PC-9 (cell line): ENCODE data around the gene PNKP. TPM values are rescaled to one million over a fixed set of nuclear protein-coding genes. Genes with fewer than 3 reads are reported as not detected.

Source experiments
- BruUV-seq: library from RNA; stranded (reverse); fragments of 400-500 nt; replicated peaks from 2 replicates; lab custom pipeline; 2021; lab: Mats Ljungman, UMichigan
- CTCF ChIA-PET: fragments of 300-600 bp; sonication (Branson Sonifier 250); formaldehyde crosslinking; loops from one replicate; lab custom pipeline; 2022; ENCODE audit warnings: antibody characterized with exemption; lab: Charles Lee
- POLR2A ChIA-PET: fragments of 300-600 bp; sonication (Branson Sonifier 250); formaldehyde crosslinking; loops from one replicate; lab custom pipeline; 2022; ENCODE audit warnings: antibody characterized with exemption; ENCODE audit not compliant: unreplicated experiment; lab: Charles Lee
- DNase-seq, 2 experiments: peaks; one replicate each; pipeline versions ENCODE4 v3.0.0 to v3.0.0-alpha.2; 2015 to 2022; ENCODE audit warnings: mixed read lengths in 1 of 2
- H2AFZ ChIP-seq: fragments of 200-600 bp; sonication (generic); 2 replicates; pipeline ENCODE4 v1.8.1; 2017; ENCODE audit warnings: antibody characterized with exemption
- H3F3A ChIP-seq: fragments of 200-600 bp; sonication (generic); 2 replicates; pipeline ENCODE4 v1.8.1; 2017; ENCODE audit warnings: antibody characterized with exemption, mild to moderate bottlenecking, low read depth; ENCODE audit not compliant: insufficient read depth
- H3K27ac ChIP-seq: fragments of 200-600 bp; sonication (generic); 2 replicates; pipeline ENCODE4 v1.6.1; 2016; ENCODE audit warnings: mixed run types
- H3K27me3 ChIP-seq: fragments of 200-600 bp; sonication (generic); 2 replicates; pipeline ENCODE4 v1.6.1; 2016; ENCODE audit warnings: low read depth, mixed run types; ENCODE audit not compliant: insufficient read depth
- H3K36me3 ChIP-seq: fragments of 200-600 bp; sonication (generic); 2 replicates; pipeline ENCODE4 v1.6.1; 2016; ENCODE audit warnings: low read depth, mixed run types
- H3K4me1 ChIP-seq: fragments of 200-600 bp; sonication (generic); replicated peaks from 2 replicates; pipeline ENCODE4 v1.6.1; 2016; ENCODE audit warnings: mixed run types; ENCODE audit not compliant: insufficient read depth
- H3K4me2 ChIP-seq: fragments of 200-600 bp; sonication (generic); 2 replicates; pipeline ENCODE4 v1.6.1; 2017; ENCODE audit warnings: mixed run types
- H3K4me3 ChIP-seq: fragments of 200-600 bp; sonication (generic); 2 replicates; pipeline ENCODE4 v1.6.1; 2016; ENCODE audit warnings: mixed run types
- H3K79me2 ChIP-seq: fragments of 200-600 bp; sonication (generic); 2 replicates; pipeline ENCODE4 v1.6.1; 2017; ENCODE audit warnings: low read depth, mixed run types
- H3K9me2 ChIP-seq: fragments of 200-600 bp; sonication (generic); 2 replicates; pipeline ENCODE4 v1.8.1; 2017; ENCODE audit warnings: mild to moderate bottlenecking; ENCODE audit not compliant: insufficient read depth
- H3K9me3 ChIP-seq: fragments of 200-600 bp; sonication (generic); 2 replicates; pipeline ENCODE4 v1.8.1; 2016; ENCODE audit warnings: low read depth; ENCODE audit not compliant: insufficient read depth
- H4K20me1 ChIP-seq: fragments of 200-600 bp; sonication (generic); 2 replicates; pipeline ENCODE4 v1.8.1; 2017; ENCODE audit not compliant: insufficient read depth
- CTCF ChIP-seq: fragments of 200-600 bp; sonication (generic); conservative IDR thresholded peaks from 2 replicates; pipeline ENCODE4 v1.6.1; 2017; ENCODE audit warnings: mixed run types, antibody characterized with exemption, mild to moderate bottlenecking, moderate library complexity
- EZH2 ChIP-seq: fragments of 200-600 bp; sonication (generic); IDR thresholded peaks from 2 replicates; pipeline ENCODE4 v1.8.0; 2017; ENCODE audit warnings: antibody characterized with exemption, low read depth
- intact Hi-C: fragments of 100-400 bp; cut with micrococcal nuclease; formaldehyde crosslinking; loops from one replicate; pipeline ENCODE4 v1.10.0; 2022; ENCODE audit not compliant: unreplicated experiment
- total RNA-seq: library from RNA; stranded (reverse); gene quantifications from 2 replicates; pipeline ENCODE4 v1.2.3, GENCODE V29; 2021

The PNKP gene
- total RNA-seq, 1 experiment from 2014 or later, result 82.7 TPM

GRCh38 chr19:49904136-49904535 is 36.8 kb upstream of the PNKP start:
- TF ChIP-seq EZH2, result no peak
- TF ChIP-seq CTCF, result no peak
- peaks cover 13% of the 10 kb centered on the region; the same call in 1 of the 2 replicates for H3F3A ChIP-seq
- H3K27me3 ChIP-seq, result no peaks in the 10 kb centered on the region
- no peak overlapping the region for H3K27ac ChIP-seq
- ChIA-PET POLR2A (no interaction called here), CTCF (interaction anchor here (0.7 kb wide), 1 partner anchor 25 kb away, joined by 4 read pairs; the partner anchor contains the start of gene NUP62)
- H4K20me1 ChIP-seq, result peaks cover 9% of the 10 kb centered on the region
- no peak overlapping the region for H3K4me2 ChIP-seq
- no TSS peak for BruUV-seq
- H3K9me3 ChIP-seq, result no peaks in the 10 kb centered on the region
- intact Hi-C loops, result no loop called here
- no peaks in the 10 kb centered on the region for H3K79me2 ChIP-seq
- DNase-seq, result no peak
- no peak overlapping the region for H3K4me3 ChIP-seq
- no peaks in the 10 kb centered on the region for H3K9me2 ChIP-seq
- H3K4me1 ChIP-seq, result no peaks in the 10 kb centered on the region
- H3K36me3 ChIP-seq, result 0 out of 2 replicates have a peak, but pooled peaks cover 7% of the 10 kb centered on the region
- H2AFZ ChIP-seq, result no peak overlapping the region

GRCh38 chr19:49896863-49897621 is 29.7 kb upstream of the PNKP start, which contains the start of gene IL4I1:
Gene IL4I1 (minus strand): TSS chr19:49896887. CDS start chr19:49896160, 727 bp downstream.
- no TSS peak for BruUV-seq
- no peaks in the 10 kb centered on the region for H3K9me2 ChIP-seq
- H3K4me2 ChIP-seq, result peak within 1 kb of the TSS; percentile 47
- H3F3A ChIP-seq, result no peaks in the 10 kb centered on the region
- ChIA-PET POLR2A (interaction anchor here (0.5 kb wide), 1 partner anchor 35 kb away, joined by 8 read pairs; no protein-coding TSS in a partner anchor), CTCF (interaction anchor here (0.6 kb wide), 1 partner anchor 184 kb away, joined by 9 read pairs; no protein-coding TSS in a partner anchor)
- intact Hi-C loops, result no loop called here
- H2AFZ ChIP-seq, result no peak within 1 kb of the TSS
- no peaks in the 10 kb centered on the region for H3K9me3 ChIP-seq
- no peaks in the 10 kb centered on the region for H4K20me1 ChIP-seq
- H3K27ac ChIP-seq, result no peak within 1 kb of the TSS
- no peak for DNase-seq
- no peaks in the 10 kb centered on the region for H3K79me2 ChIP-seq
- no peak within 1 kb of the TSS for H3K4me3 ChIP-seq
- no peaks in the 10 kb centered on the region for H3K36me3 ChIP-seq
- peaks cover 14% of the 10 kb centered on the region for H3K4me1 ChIP-seq
- TF ChIP-seq CTCF (no peak), EZH2 (no peak)
- H3K27me3 ChIP-seq, result no peaks in the 10 kb centered on the region

GRCh38 chr19:49895566-49896297 is 28.4 kb upstream of the PNKP start:
- H2AFZ ChIP-seq, result no peak overlapping the region
- TF ChIP-seq CTCF (no peak), EZH2 (no peak)
- no peak overlapping the region for H3K4me3 ChIP-seq
- DNase-seq, result no peak
- no peaks in the 10 kb centered on the region for H3F3A ChIP-seq
- H3K9me3 ChIP-seq, result no peaks in the 10 kb centered on the region
- H4K20me1 ChIP-seq, result no peaks in the 10 kb centered on the region
- ChIA-PET POLR2A (no interaction called here), CTCF (no interaction called here)
- no peak overlapping the region for H3K27ac ChIP-seq
- BruUV-seq, result no TSS peak
- H3K9me2 ChIP-seq, result no peaks in the 10 kb centered on the region
- no peaks in the 10 kb centered on the region for H3K36me3 ChIP-seq
- no peaks in the 10 kb centered on the region for H3K79me2 ChIP-seq
- intact Hi-C loops, result no loop called here
- no peaks in the 10 kb centered on the region for H3K27me3 ChIP-seq
- H3K4me2 ChIP-seq, result no peak overlapping the region
- peaks cover 14% of the 10 kb centered on the region for H3K4me1 ChIP-seq
